Measurements from ENCODE around the gene PCDHGA3.
A peak's percentile ranks its signal among the peaks of the same experiment; 100 is the strongest.

- TF ChIP-seq EP300 (IDR thresholded peaks at IDR 0.05): no peak
- peak; percentile 20 to 66 (median 40) for TF ChIP-seq CTCF (IDR thresholded peaks at IDR 0.05)
Observed at GRCh38 chr5:141326088-141326854, 17.4 kb upstream of the PCDHGA3 start.

Data from gastroesophageal sphincter (tissue), 3 donors.